Suprapubic skin (tissue), 4 donors: Measurements from ENCODE around the gene PHKA1. TPM values are rescaled to one million over a fixed set of nuclear protein-coding genes. Genes with fewer than 3 reads are reported as not detected.

Experiments used
- DNase-seq, 2 donors: peaks; one replicate each; pipeline ENCODE4 v3.0.0-alpha.2; 2019; ENCODE audit warnings: low spot score in 2 of 2
- H3K27ac ChIP-seq: fragments of 200-600 bp; sonication (generic); one replicate; pipeline ENCODE4 v1.5.1; 2019
- H3K27me3 ChIP-seq: fragments of 200-600 bp; sonication (generic); one replicate; pipeline ENCODE4 v1.5.1; 2019
- H3K36me3 ChIP-seq: fragments of 200-600 bp; sonication (generic); one replicate; pipeline ENCODE4 v1.5.1; 2019
- H3K4me1 ChIP-seq: fragments of 200-600 bp; sonication (generic); one replicate; pipeline ENCODE4 v1.5.1; 2019
- H3K4me3 ChIP-seq: fragments of 200-600 bp; sonication (generic); one replicate; pipeline ENCODE4 v1.5.1; 2019; ENCODE audit warnings: mild to moderate bottlenecking
- H3K9me3 ChIP-seq: fragments of 200-600 bp; sonication (generic); one replicate; pipeline ENCODE4 v1.5.1; 2019
- CTCF ChIP-seq, 2 donors: fragments of 200-600 bp in 1 of 2; fragments of 450-650 bp in 1 of 2; sonication (generic) in 1 of 2; IDR thresholded peaks; one replicate each; pipeline ENCODE4 v1.5.1; 2016 to 2019; ENCODE audit warnings: antibody characterized with exemption in 2 of 2, mild to moderate bottlenecking in 1 of 2, moderate library complexity in 1 of 2
- EP300 ChIP-seq: sonication (generic); formaldehyde crosslinking; IDR thresholded peaks from one replicate; pipeline ENCODE4 v1.6.1; 2017; ENCODE audit warnings: antibody characterized with exemption
- POLR2A ChIP-seq, 2 donors: fragments of 450-650 bp; IDR thresholded peaks; one replicate each; pipeline ENCODE4 v1.6.1; 2017; ENCODE audit warnings: antibody characterized with exemption in 2 of 2, mild to moderate bottlenecking in 2 of 2, moderate library complexity in 2 of 2
- POLR2AphosphoS5 ChIP-seq, 3 donors: sonication (generic); formaldehyde crosslinking; IDR thresholded peaks; one replicate each; pipeline ENCODE4 v1.6.1; 2017; ENCODE audit warnings: antibody characterized with exemption in 3 of 3
- WGBS: methylation state at CpG from one replicate; pipeline ENCODE4 v1.1.5; 2018; 5-methylcytosine and 5-hydroxymethylcytosine counted together
- total RNA-seq, 4 donors: library from RNA; depleted of rRNA; stranded (reverse); fragments of >200 nt; gene quantifications; one replicate each; pipeline ENCODE4 v1.1.0, GENCODE V29; 2016

The PHKA1 gene
- total RNA-seq, 4 donors from 2014 or later = 2.9 to 4.3 (median 4.0) TPM

GRCh38 chrX:72662020-72662747 lies 51.9 kb downstream of the PHKA1 start:
- no peak for TF ChIP-seq CTCF (IDR thresholded peaks at IDR 0.05)
- no peak for TF ChIP-seq EP300
- TF ChIP-seq POLR2A (IDR thresholded peaks at IDR 0.05) = no peak
- TF ChIP-seq POLR2AphosphoS5 (IDR thresholded peaks at IDR 0.05) = no peak
- Histone ChIP-seq H3K27me3 (no peaks in the 10 kb centered on the region), H3K4me3 (no peak overlapping the region), H3K4me1 (no peaks in the 10 kb centered on the region), H3K36me3 (no peaks in the 10 kb centered on the region), H3K27ac (no peak overlapping the region), H3K9me3 (no peaks in the 10 kb centered on the region)
- 52% methylated on average over 4 of the region's 5 CpGs for WGBS
- DNase-seq = no peak

GRCh38 chrX:72659723-72660122 lies 54.4 kb downstream of the PHKA1 start:
- Histone ChIP-seq H3K9me3 (no peaks in the 10 kb centered on the region), H3K27ac (no peak overlapping the region), H3K4me3 (no peak overlapping the region), H3K36me3 (no peaks in the 10 kb centered on the region), H3K4me1 (no peaks in the 10 kb centered on the region), H3K27me3 (no peaks in the 10 kb centered on the region)
- no peak for TF ChIP-seq POLR2AphosphoS5 (IDR thresholded peaks at IDR 0.05)
- no peak for TF ChIP-seq EP300
- TF ChIP-seq POLR2A (IDR thresholded peaks at IDR 0.05) = no peak
- no peak for TF ChIP-seq CTCF (IDR thresholded peaks at IDR 0.05)
- DNase-seq = no peak

DNA sequence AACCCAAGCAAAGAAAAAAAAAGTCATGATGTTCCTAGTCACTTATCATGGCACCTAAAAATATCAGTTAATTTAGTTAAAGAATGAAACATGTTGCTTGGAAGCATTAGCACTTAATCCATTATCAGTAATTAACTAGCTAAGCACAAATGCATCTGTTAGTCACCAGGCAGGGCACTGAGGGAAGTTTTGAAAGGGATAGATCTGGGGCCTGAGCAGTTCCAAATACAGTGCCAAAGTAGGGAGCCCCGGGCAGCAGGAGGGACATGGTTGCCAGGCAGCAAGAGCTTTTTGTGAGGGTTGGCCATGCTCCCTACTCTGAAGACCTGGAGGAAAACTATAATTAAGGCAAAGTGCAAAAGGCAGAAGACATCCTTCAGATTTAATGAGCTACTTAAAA lies 62.0 kb downstream of the PHKA1 start:
- H3K4me1 ChIP-seq = no peaks in the 10 kb centered on the region
- no peaks in the 10 kb centered on the region for H3K36me3 ChIP-seq
- TF ChIP-seq POLR2AphosphoS5 (IDR thresholded peaks at IDR 0.05) (no peak), POLR2A (IDR thresholded peaks at IDR 0.05) (no peak), CTCF (IDR thresholded peaks at IDR 0.05) (no peak), EP300 (no peak)
- H3K9me3 ChIP-seq = no peaks in the 10 kb centered on the region
- H3K27ac ChIP-seq = no peak overlapping the region
- 52% methylated on average over 1 of the region's 1 CpG for WGBS
- no peak overlapping the region for H3K4me3 ChIP-seq
- no peak for DNase-seq
- H3K27me3 ChIP-seq = no peaks in the 10 kb centered on the region

GRCh38 chrX:72644946-72645345 lies 69.2 kb downstream of the PHKA1 start:
- TF ChIP-seq POLR2A (IDR thresholded peaks at IDR 0.05) = no peak
- TF ChIP-seq CTCF (IDR thresholded peaks at IDR 0.05) = no peak
- TF ChIP-seq POLR2AphosphoS5 (IDR thresholded peaks at IDR 0.05) = no peak
- TF ChIP-seq EP300 = no peak
- no peak overlapping the region for H3K4me3 ChIP-seq
- WGBS = 37% methylated on average over 2 of the region's 2 CpGs
- no peak overlapping the region for H3K27ac ChIP-seq
- H3K27me3 ChIP-seq = no peaks in the 10 kb centered on the region
- no peak for DNase-seq
- no peaks in the 10 kb centered on the region for H3K4me1 ChIP-seq
- no peaks in the 10 kb centered on the region for H3K36me3 ChIP-seq
- no peaks in the 10 kb centered on the region for H3K9me3 ChIP-seq

GRCh38 chrX:72641611-72642010 lies 72.5 kb downstream of the PHKA1 start:
- WGBS = 79% methylated on average over 4 of the region's 4 CpGs
- H3K27me3 ChIP-seq = no peaks in the 10 kb centered on the region
- H3K9me3 ChIP-seq = no peaks in the 10 kb centered on the region
- no peaks in the 10 kb centered on the region for H3K36me3 ChIP-seq
- H3K4me3 ChIP-seq = no peak overlapping the region
- no peak for DNase-seq
- TF ChIP-seq POLR2A (IDR thresholded peaks at IDR 0.05) (no peak), CTCF (IDR thresholded peaks at IDR 0.05) (no peak), EP300 (no peak), POLR2AphosphoS5 (IDR thresholded peaks at IDR 0.05) (no peak)
- no peaks in the 10 kb centered on the region for H3K4me1 ChIP-seq
- H3K27ac ChIP-seq = no peak overlapping the region
